ENCODE data around the gene TSPO. TPM values are rescaled to one million over a fixed set of nuclear protein-coding genes. Genes with fewer than 3 reads are reported as not detected.
A peak's percentile ranks its signal among the peaks of the same experiment; 100 is the strongest.

Gene TSPO
- total and polyA plus RNA-seq, 2 of the 8 experiments (the other 6 are each of a cell fraction or from before 2014, with no cell fraction given) = 19.9 to 51.5 TPM

- peaks cover 0 to 6% (median 2%) of the 10 kb centered on the region in 4 experiments; a peak in 3 of 7 replicates for H3K4me1 ChIP-seq (replicated peaks in 1 of 4; ENCODE audit: control insufficient read depth in 3 of 4, insufficient read depth in 4 of 4, low read length in 3 of 4)
- no peak within 1 kb of the TSS for H2BK12ac ChIP-seq (ENCODE audit: low read depth, low read length)
- no peak within 1 kb of the TSS for H4K5ac ChIP-seq (ENCODE audit: insufficient read length, low read depth, low read length)
- no peak within 1 kb of the TSS for H2AK5ac ChIP-seq (ENCODE audit: low read depth, low read length)
- no peak within 1 kb of the TSS for H4K91ac ChIP-seq (replicated peaks; ENCODE audit: insufficient read length, low read length)
- no peaks in the 10 kb centered on the region for H4K20me1 ChIP-seq (replicated peaks in 1 of 2; ENCODE audit: control insufficient read depth in 1 of 2, insufficient read depth in 2 of 2, low read length in 2 of 2)
- H3K27ac ChIP-seq (ENCODE audit: low read depth, low read length) = peak within 1 kb of the TSS; percentile 25; the same call in 1 of the 2 replicates
- H3K14ac ChIP-seq (ENCODE audit: insufficient read length) = no peak within 1 kb of the TSS
- peak within 1 kb of the TSS; percentile 67 to 92 for H3K4me2 ChIP-seq (ENCODE audit: insufficient read depth in 1 of 2, low read depth in 2 of 2, low read length in 2 of 2)
- DNase-seq (ENCODE audit: low read depth in 1 of 2, low spot score in 2 of 2) = peak; percentile 44 to 90
- H3K23ac ChIP-seq (ENCODE audit: insufficient read length) = no peak within 1 kb of the TSS
- H2AFZ ChIP-seq (ENCODE audit: low read length) = peak within 1 kb of the TSS; percentile 90
- WGBS, 2 experiments (ENCODE audit: extremely low coverage in 1 of 2, insufficient coverage in 1 of 2, insufficient read length in 1 of 2, insufficient replicate concordance in 2 of 2, low coverage in 1 of 2, low lambda C conversion rate in 2 of 2, missing lambda C conversion rate in 1 of 2) = 4% methylated on average over 56 of the region's 83 CpGs; no CpG with 5 or more reads in 1 of the 2 experiments
- ChIA-PET POLR2A (ENCODE audit: partially characterized antibody) (interaction anchor here (1.0 to 1.6 kb wide), 4 partner anchors 21 to 86 kb away, joined by 3 to 6 read pairs (median 4); no protein-coding TSS in a partner anchor), CTCF (ENCODE audit: partially characterized antibody) (interaction anchor here (1.1 to 1.4 kb wide), 2 partner anchors 16 to 20 kb away, joined by 3 to 4 read pairs; no protein-coding TSS in a partner anchor)
- peak within 1 kb of the TSS; percentile 18; the same call in 1 of the 2 replicates for H2BK5ac ChIP-seq (ENCODE audit: low read depth, low read length)
- FAIRE-seq = no peak
- no peak within 1 kb of the TSS for H2BK20ac ChIP-seq (ENCODE audit: low read length)
- peaks cover 0 to 28% (median 12%) of the 10 kb centered on the region in 4 experiments; a peak in 3 of 8 replicates for H3K36me3 ChIP-seq (ENCODE audit: control insufficient read depth in 2 of 4, insufficient read depth in 4 of 4, low read length in 3 of 4)
- peaks cover 4% of the 10 kb centered on the region; the same call in 1 of the 2 replicates for H3K23me2 ChIP-seq (ENCODE audit: low read depth, low read length)
- H3K27me3 ChIP-seq (replicated peaks in 1 of 4; ENCODE audit: control insufficient read depth in 3 of 4, extremely low read depth in 1 of 4, insufficient read depth in 3 of 4, low read length in 3 of 4) = no peaks in the 10 kb centered on the region
- H3K4ac ChIP-seq (replicated peaks; ENCODE audit: insufficient read length, low read depth, low read length) = no peak within 1 kb of the TSS
- H2BK15ac ChIP-seq (ENCODE audit: low read length) = no peak within 1 kb of the TSS
- no peak within 1 kb of the TSS for H3K56ac ChIP-seq (replicated peaks; ENCODE audit: insufficient read length, low read depth, low read length)
- no peaks in the 10 kb centered on the region for H3K9me3 ChIP-seq (ENCODE audit: insufficient read depth in 2 of 2, low read depth in 1 of 2, low read length in 1 of 2)
- H3K9ac ChIP-seq (replicated peaks in 1 of 4; ENCODE audit: extremely low read depth in 1 of 4, low read depth in 3 of 4, low read length in 3 of 4) = peak within 1 kb of the TSS; percentile 48 to 93 (median 72)
- H3K4me3 ChIP-seq (ENCODE audit: extremely low read depth in 1 of 4, insufficient read depth in 2 of 4, low read depth in 3 of 4, low read length in 4 of 4) = peak within 1 kb of the TSS; percentile 78 to 93 (median 83)
- H2BK120ac ChIP-seq (replicated peaks; ENCODE audit: low read depth, low read length) = no peak within 1 kb of the TSS
- H3K79me1 ChIP-seq (ENCODE audit: low read depth, low read length) = no peaks in the 10 kb centered on the region; the same call in 1 of the 2 replicates
- peaks cover 0 to 9% of the 10 kb centered on the region in 2 experiments; a peak in 1 of 4 replicates for H3K79me2 ChIP-seq (ENCODE audit: control insufficient read depth in 1 of 2, insufficient read depth in 2 of 2, low read length in 2 of 2)
- H3K18ac ChIP-seq (ENCODE audit: extremely low read depth, low read length) = no peak within 1 kb of the TSS
- H4K8ac ChIP-seq (ENCODE audit: extremely low read depth, insufficient read depth, low read length) = peak within 1 kb of the TSS; percentile 91
- no peak for TF ChIP-seq CTBP2 (IDR thresholded peaks at IDR 0.05; ENCODE audit: borderline replicate concordance, insufficient read depth, insufficient read length, low read length)
- TF ChIP-seq RNF2 (IDR thresholded peaks at IDR 0.05; ENCODE audit: borderline replicate concordance, low read depth, low read length, missing control alignments, poor library complexity, severe bottlenecking) = no peak
- peak; percentile 51; the same call in 1 of the 2 replicates for TF ChIP-seq KDM5A (IDR thresholded peaks at IDR 0.05; ENCODE audit: low read length)
- no peak for TF ChIP-seq FOSL1 (IDR thresholded peaks at IDR 0.05; ENCODE audit: insufficient read depth, low read depth, low read length)
- no peak for TF ChIP-seq RFX5 (IDR thresholded peaks at IDR 0.05; ENCODE audit: borderline replicate concordance, low read depth, low read length)
- no peak for TF ChIP-seq CEBPB (IDR thresholded peaks at IDR 0.05; ENCODE audit: low read depth, low read length)
- TF ChIP-seq GABPA (IDR thresholded peaks at IDR 0.05; ENCODE audit: borderline replicate concordance, insufficient read depth, low read length) = peak; percentile 94
- 0 out of 2 replicates have a peak, but pooled peaks have one; percentile 15 for TF ChIP-seq EGR1 (IDR thresholded peaks at IDR 0.05; ENCODE audit: borderline replicate concordance, low read depth, low read length)
- no peak; a peak in 1 of 3 replicates for TF ChIP-seq EP300 (IDR thresholded peaks at IDR 0.05; ENCODE audit: borderline replicate concordance in 1 of 2, low read depth in 2 of 2, low read length in 2 of 2)
Observed at GRCh38 chr22:43142880-43143562, 8.3 kb upstream of the TSPO start, which contains the start of gene MCAT. TSS of gene MCAT (minus strand) at chr22:43143398. CDS start at chr22:43143348, 50 bp downstream.

Measured in H1 (cell line).